K562 (cell line): ENCODE data around the gene VPS35L. TPM values are rescaled to one million over a fixed set of nuclear protein-coding genes. Genes with fewer than 3 reads are reported as not detected.

Experiments
- ATAC-seq: fragments of 200-7000 bp; cut with Tn5 transposase; 3 replicates; pipeline ENCODE4 v1.9.1; 2020; ENCODE audit warnings: moderate library complexity
- BruUV-seq: library from RNA; stranded (reverse); fragments of 400-500 nt; replicated peaks from 2 replicates; lab custom pipeline; 2021; lab: Mats Ljungman, UMichigan
- CTCF ChIA-PET: fragments of 300-600 bp; formaldehyde crosslinking; extraction: SDS; loops from one replicate; lab custom pipeline; 2021; ENCODE audit warnings: low intra/inter-chr PET ratio; lab: Yijun Ruan, JAX
- POLR2A ChIA-PET: fragments of 300-600, 350-650 bp; sonication (Branson Sonifier 250); formaldehyde crosslinking; extraction: SDS; loops from one replicate; lab custom pipeline; 2021; ENCODE audit warnings: antibody characterized with exemption, inconsistent platforms; lab: Yijun Ruan, JAX
- DNase-seq, 4 experiments: peaks; one replicate each; pipeline versions ENCODE4 v3.0.0 to v3.0.0-alpha.2; 2011 to 2018; ENCODE audit warnings: low spot score in 3 of 4, mixed read lengths in 3 of 4; ENCODE audit errors: extremely low read depth in 1 of 4
- FAIRE-seq: peaks from 2 replicates; lab custom pipeline; 2011; peaks lifted over from hg19 to GRCh38; lab: Jason Lieb, UNC
- H2AFZ ChIP-seq: 2 replicates; pipeline ENCODE4 v1.6.0; 2011; ENCODE audit warnings: low read depth, low read length, control low read depth, inconsistent platforms
- H3K27ac ChIP-seq: fragments of 200-600 bp; 3 replicates; pipeline ENCODE4 v1.8.0; 2011; ENCODE audit warnings: low read depth, mild to moderate bottlenecking, control low read depth, inconsistent platforms, low read length, moderate library complexity, mixed read lengths; ENCODE audit errors: extremely low read depth
- H3K27me3 ChIP-seq, 2 experiments: fragments of 300-600 bp in 1 of 2; 2 replicates in 1 of 2; 3 replicates in 1 of 2; pipeline versions ENCODE4 v1.6.0 to v1.8.0; 2011; ENCODE audit warnings: inconsistent platforms in 2 of 2, low read length in 2 of 2, mild to moderate bottlenecking in 1 of 2, mixed read lengths in 1 of 2, moderate library complexity in 1 of 2; ENCODE audit not compliant: control insufficient read depth in 2 of 2, insufficient read depth in 2 of 2
- H3K36me3 ChIP-seq: fragments of 300-600 bp; 3 replicates; pipeline ENCODE4 v1.8.0; 2011; ENCODE audit warnings: mild to moderate bottlenecking, low read length, inconsistent platforms; ENCODE audit not compliant: control insufficient read depth, insufficient read depth
- H3K4me1 ChIP-seq, 2 experiments: fragments of 200-600 bp in 1 of 2; replicated peaks in 1 of 2; 2 replicates in 1 of 2; 3 replicates in 1 of 2; pipeline versions ENCODE4 v1.5.1 to v1.8.0; 2011; ENCODE audit warnings: inconsistent platforms in 2 of 2, low read length in 2 of 2, mild to moderate bottlenecking in 1 of 2, mixed read lengths in 1 of 2, moderate library complexity in 1 of 2; ENCODE audit not compliant: control insufficient read depth in 2 of 2, insufficient read depth in 2 of 2
- H3K4me2 ChIP-seq: 2 replicates; pipeline ENCODE4 v1.6.1; 2011; ENCODE audit warnings: low read length, control low read depth, inconsistent platforms, mixed read lengths; ENCODE audit not compliant: insufficient read depth
- H3K4me3 ChIP-seq: fragments of 200-600 bp; sonication (generic), shearing (Covaris generic); 2 replicates; pipeline ENCODE4 v1.5.1; 2016; ENCODE audit warnings: control low read depth, inconsistent platforms
- H3K79me2 ChIP-seq: fragments of 200-600 bp; 3 replicates; pipeline ENCODE4 v1.8.0; 2011; ENCODE audit warnings: low read length, inconsistent platforms; ENCODE audit not compliant: control insufficient read depth, insufficient read depth
- H3K9ac ChIP-seq, 2 experiments: 2 replicates each; pipeline versions ENCODE4 v1.6.0 to v1.6.1; 2011; ENCODE audit warnings: low read depth in 2 of 2, low read length in 2 of 2, control low read depth in 1 of 2, inconsistent platforms in 1 of 2, mild to moderate bottlenecking in 1 of 2, mixed read lengths in 1 of 2; ENCODE audit not compliant: insufficient read depth in 1 of 2
- H3K9me1 ChIP-seq: one replicate; pipeline ENCODE4 v1.6.0; 2011; ENCODE audit warnings: inconsistent platforms, mild to moderate bottlenecking, low read length, moderate library complexity; ENCODE audit not compliant: control insufficient read depth, insufficient read depth
- H3K9me3 ChIP-seq: replicated peaks from 2 replicates; pipeline ENCODE4 v1.5.1; 2011; ENCODE audit warnings: low read depth, low read length, inconsistent platforms; ENCODE audit not compliant: control insufficient read depth, insufficient read depth
- H4K20me1 ChIP-seq: replicated peaks from 2 replicates; pipeline ENCODE4 v1.6.1; 2011; ENCODE audit warnings: low read length, inconsistent platforms, mixed read lengths; ENCODE audit not compliant: control insufficient read depth, insufficient read depth
- ARID1B ChIP-seq: fragments of 450-650 bp; IDR thresholded peaks from 2 replicates; pipeline ENCODE4 v1.6.1; 2016; ENCODE audit warnings: antibody characterized with exemption, mild to moderate bottlenecking, inconsistent platforms
- CBFA2T3 ChIP-seq: fragments of 450-650 bp; IDR thresholded peaks from 2 replicates; pipeline ENCODE4 v1.6.1; 2017
- NCOR1 ChIP-seq: fragments of 450-650 bp; IDR thresholded peaks from 2 replicates; pipeline ENCODE4 v1.6.1; 2016; ENCODE audit warnings: mild to moderate bottlenecking, moderate library complexity
- NFIC ChIP-seq: fragments of 450-650 bp; IDR thresholded peaks from 2 replicates; pipeline ENCODE4 v1.6.1; 2017; ENCODE audit warnings: mild to moderate bottlenecking, inconsistent platforms
- POLR2AphosphoS5 ChIP-seq: IDR thresholded peaks from 2 replicates; pipeline ENCODE4 v1.6.1; 2011; ENCODE audit warnings: mild to moderate bottlenecking, low read depth, low read length, moderate library complexity; ENCODE audit not compliant: control insufficient read depth, insufficient read depth
- RNF2 ChIP-seq: sonication (generic); IDR thresholded peaks from 2 replicates; pipeline ENCODE4 v1.6.1; 2016
- SMARCA4 ChIP-seq: fragments of 450-650 bp; IDR thresholded peaks from 2 replicates; pipeline ENCODE4 v1.6.1; 2016
- SMARCE1 ChIP-seq: fragments of 450-650 bp; IDR thresholded peaks from 2 replicates; pipeline ENCODE4 v1.7.1; 2016; ENCODE audit warnings: mild to moderate bottlenecking
- SOX6 ChIP-seq: fragments of 450-650 bp; IDR thresholded peaks from 2 replicates; pipeline ENCODE4 v1.6.1; 2014; ENCODE audit warnings: mild to moderate bottlenecking
- TAL1 ChIP-seq: fragments of 450-650 bp; IDR thresholded peaks from 2 replicates; pipeline ENCODE4 v1.6.1; 2016; ENCODE audit warnings: mild to moderate bottlenecking
- TCF3 ChIP-seq: sonication (generic); formaldehyde crosslinking; IDR thresholded peaks from 2 replicates; pipeline ENCODE4 v1.4.0; 2020; ENCODE audit warnings: mild to moderate bottlenecking, missing genetic modification reagents
- TEAD4 ChIP-seq, 2 experiments: sonication (generic) in 1 of 2; formaldehyde crosslinking in 1 of 2; IDR thresholded peaks; 2 replicates each; pipeline versions ENCODE4 v1.6.1 to v1.8.0; 2012 to 2022; ENCODE audit warnings: borderline replicate concordance in 1 of 2, inconsistent platforms in 1 of 2, low read length in 1 of 2, mild to moderate bottlenecking in 1 of 2, missing genetic modification reagents in 1 of 2
- ZNF785 ChIP-seq: fragments of 250-450 bp; sonication (Bioruptor Pico); IDR thresholded peaks from 2 replicates; pipeline ENCODE4 v1.4.0; 2020; ENCODE audit warnings: mild to moderate bottlenecking
- WGBS: fragments of 100-300 bp; shearing (Covaris generic); methylation state at CpG from one replicate; pipeline ENCODE4 v1.1.6; 2016; ENCODE audit warnings: low coverage, mixed read lengths; ENCODE audit not compliant: insufficient coverage; ENCODE audit errors: missing lambda C conversion rate; 5-methylcytosine and 5-hydroxymethylcytosine counted together
- in situ Hi-C: fragments of 300-500 bp; cut with MboI; formaldehyde crosslinking; loops from 4 replicates; pipeline ENCODE4 v1.15.0; 2018; ENCODE audit warnings: inconsistent platforms, mixed read lengths
- intact Hi-C: fragments of 100-400 bp; cut with micrococcal nuclease; formaldehyde crosslinking; loops from 2 replicates; pipeline ENCODE4 v1.14.2; 2022
- polyA plus RNA-seq, 8 experiments: library from polyadenylated mRNA; depleted of rRNA in 4 of 8; stranded (reverse) in 5 of 8; unstranded in 3 of 8; fragments of >200 nt; fragmentation: Nextera tagmentation in 2 of 8; fragmentation: Illumina TruSeq in 1 of 8; extraction: Ambion mirVana in 2 of 8; extraction: Trizol in 1 of 8; gene quantifications; 2 replicates each; pipeline versions ENCODE4 v1.2.1 to v1.2.3, GENCODE V29; 2011 to 2014; ENCODE audit warnings: inconsistent platforms in 1 of 8, missing spikeins in 1 of 8
- total RNA-seq, 7 experiments: library from RNA; depleted of rRNA in 6 of 7; stranded (reverse); fragments of >200 nt in 6 of 7; fragmentation: Illumina TruSeq in 2 of 7; extraction: Trizol in 2 of 7; gene quantifications; 2 replicates each; pipeline versions ENCODE4 v1.2.1 to v1.2.3, GENCODE V29; 2011 to 2021; ENCODE audit warnings: low replicate concordance in 1 of 7
- TF ChIP-seq, protein P1 (sequence below), 2 experiments: fragments of 450-650 bp; IDR thresholded peaks; 2 replicates each; pipeline ENCODE4 v1.6.1; 2016
- TF ChIP-seq, protein P2 (sequence below): fragments of 250-450 bp; sonication (Bioruptor Pico); IDR thresholded peaks from 2 replicates; pipeline ENCODE4 v1.8.0; 2021; ENCODE audit warnings: mild to moderate bottlenecking, moderate library complexity
- TF ChIP-seq, protein P3 (sequence below): fragments of 450-650 bp; IDR thresholded peaks from 2 replicates; pipeline ENCODE4 v1.6.1; 2016; ENCODE audit warnings: borderline replicate concordance

The VPS35L gene
- total and polyA plus RNA-seq, 9 of the 15 experiments (the other 6 are each of a cell fraction or from before 2014, with no cell fraction given) = 10.2 to 30.4 (median 20.1) TPM

DNA sequence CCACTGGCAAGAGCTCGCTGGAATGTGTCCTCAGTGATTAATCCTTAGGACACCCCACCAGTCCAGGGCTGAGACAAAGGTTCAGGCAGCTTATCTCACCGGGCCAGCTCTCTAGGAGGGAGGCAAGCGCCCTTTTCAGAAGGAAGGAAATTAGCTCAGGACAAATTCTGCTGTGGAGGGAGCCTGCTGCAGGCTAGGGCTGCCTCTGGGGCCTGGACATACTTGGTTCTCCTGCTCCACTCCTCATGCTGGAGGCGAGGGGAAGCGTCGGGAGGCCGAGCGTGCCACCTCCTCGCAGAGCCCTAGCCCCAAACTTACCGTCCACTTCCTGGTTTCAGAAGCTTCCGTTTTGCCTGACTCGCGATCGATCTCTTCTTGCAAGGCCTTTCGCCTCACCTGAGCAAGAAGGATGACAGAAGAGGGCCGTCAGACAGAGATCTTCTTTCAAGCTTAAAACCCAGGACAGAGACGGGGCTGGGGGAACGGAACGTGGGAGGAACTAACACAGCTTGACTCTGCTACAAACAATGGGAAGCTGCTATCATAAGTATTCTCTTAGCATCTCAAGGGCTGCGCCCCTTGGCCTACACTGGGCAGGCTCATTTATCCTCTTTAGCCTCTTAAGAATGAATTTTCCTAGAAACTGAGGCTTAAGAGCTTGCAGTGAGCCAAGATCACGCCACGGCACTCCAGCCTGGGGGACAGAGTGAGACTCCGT lies 154.8 kb downstream of the VPS35L start:
- Histone ChIP-seq H3K4me1 (peaks cover 25 to 43% of the 10 kb centered on the region in 2 experiments; a peak in 4 of 5 replicates), H3K9me1 (peaks cover 11% of the 10 kb centered on the region), H3K79me2 (peaks cover 59% of the 10 kb centered on the region), H2AFZ (no peak overlapping the region), H3K36me3 (peaks cover 96% of the 10 kb centered on the region), H4K20me1 (peaks cover 27% of the 10 kb centered on the region), H3K27me3 (no peaks in the 10 kb centered on the region), H3K9ac (peak overlapping the region; percentile 17 to 77; a peak in 3 of 4 replicates), H3K4me3 (no peak overlapping the region), H3K9me3 (no peaks in the 10 kb centered on the region), H3K27ac (peak overlapping the region; percentile 61; the same call in 2 of the 3 replicates), H3K4me2 (peak overlapping the region; percentile 46)
- 62% methylated on average over 22 of the region's 23 CpGs for WGBS
- ATAC-seq (peak; percentile 88), DNase-seq (peak; percentile 29 to 79 (median 54)), FAIRE-seq (peak; percentile 92)
- in situ Hi-C loops = no loop called here
- ChIA-PET CTCF (no interaction called here), POLR2A (interaction anchor here (0.7 to 1.6 kb wide), 6 partner anchors 10 to 689 kb away, joined by 3 to 11 read pairs (median 4); partner anchors contain the start of gene VPS35L)
- BruUV-seq = no TSS peak
- intact Hi-C loops = no loop called here
- no peak for TF ChIP-seq RNF2
- TF ChIP-seq SMARCE1 = peak; percentile 25; the same call in 1 of the 2 replicates
- TF ChIP-seq, protein P1, sequence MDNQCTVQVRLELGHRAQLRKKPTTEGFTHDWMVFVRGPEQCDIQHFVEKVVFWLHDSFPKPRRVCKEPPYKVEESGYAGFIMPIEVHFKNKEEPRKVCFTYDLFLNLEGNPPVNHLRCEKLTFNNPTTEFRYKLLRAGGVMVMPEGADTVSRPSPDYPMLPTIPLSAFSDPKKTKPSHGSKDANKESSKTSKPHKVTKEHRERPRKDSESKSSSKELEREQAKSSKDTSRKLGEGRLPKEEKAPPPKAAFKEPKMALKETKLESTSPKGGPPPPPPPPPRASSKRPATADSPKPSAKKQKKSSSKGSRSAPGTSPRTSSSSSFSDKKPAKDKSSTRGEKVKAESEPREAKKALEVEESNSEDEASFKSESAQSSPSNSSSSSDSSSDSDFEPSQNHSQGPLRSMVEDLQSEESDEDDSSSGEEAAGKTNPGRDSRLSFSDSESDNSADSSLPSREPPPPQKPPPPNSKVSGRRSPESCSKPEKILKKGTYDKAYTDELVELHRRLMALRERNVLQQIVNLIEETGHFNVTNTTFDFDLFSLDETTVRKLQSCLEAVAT (IDR thresholded peaks at IDR 0.05) = 0 out of 4 replicates have a peak, but pooled peaks of 1 of the 2 experiments have one; percentile 31
- peak; percentile 60; the same call in 1 of the 2 replicates for TF ChIP-seq TAL1
- TF ChIP-seq ZNF785 (CRISPR knock-in tag) = no peak
- TF ChIP-seq SOX6 = peak; percentile 34; the same call in 1 of the 2 replicates
- peak; percentile 53; the same call in 1 of the 2 replicates for TF ChIP-seq NCOR1
- TF ChIP-seq ARID1B = peak; percentile 81
- TF ChIP-seq, protein P2, sequence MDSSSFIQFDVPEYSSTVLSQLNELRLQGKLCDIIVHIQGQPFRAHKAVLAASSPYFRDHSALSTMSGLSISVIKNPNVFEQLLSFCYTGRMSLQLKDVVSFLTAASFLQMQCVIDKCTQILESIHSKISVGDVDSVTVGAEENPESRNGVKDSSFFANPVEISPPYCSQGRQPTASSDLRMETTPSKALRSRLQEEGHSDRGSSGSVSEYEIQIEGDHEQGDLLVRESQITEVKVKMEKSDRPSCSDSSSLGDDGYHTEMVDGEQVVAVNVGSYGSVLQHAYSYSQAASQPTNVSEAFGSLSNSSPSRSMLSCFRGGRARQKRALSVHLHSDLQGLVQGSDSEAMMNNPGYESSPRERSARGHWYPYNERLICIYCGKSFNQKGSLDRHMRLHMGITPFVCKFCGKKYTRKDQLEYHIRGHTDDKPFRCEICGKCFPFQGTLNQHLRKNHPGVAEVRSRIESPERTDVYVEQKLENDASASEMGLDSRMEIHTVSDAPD (CRISPR knock-in tag) = no peak
- TF ChIP-seq POLR2AphosphoS5 = peak; percentile 43; the same call in 1 of the 2 replicates
- TF ChIP-seq, protein P3, sequence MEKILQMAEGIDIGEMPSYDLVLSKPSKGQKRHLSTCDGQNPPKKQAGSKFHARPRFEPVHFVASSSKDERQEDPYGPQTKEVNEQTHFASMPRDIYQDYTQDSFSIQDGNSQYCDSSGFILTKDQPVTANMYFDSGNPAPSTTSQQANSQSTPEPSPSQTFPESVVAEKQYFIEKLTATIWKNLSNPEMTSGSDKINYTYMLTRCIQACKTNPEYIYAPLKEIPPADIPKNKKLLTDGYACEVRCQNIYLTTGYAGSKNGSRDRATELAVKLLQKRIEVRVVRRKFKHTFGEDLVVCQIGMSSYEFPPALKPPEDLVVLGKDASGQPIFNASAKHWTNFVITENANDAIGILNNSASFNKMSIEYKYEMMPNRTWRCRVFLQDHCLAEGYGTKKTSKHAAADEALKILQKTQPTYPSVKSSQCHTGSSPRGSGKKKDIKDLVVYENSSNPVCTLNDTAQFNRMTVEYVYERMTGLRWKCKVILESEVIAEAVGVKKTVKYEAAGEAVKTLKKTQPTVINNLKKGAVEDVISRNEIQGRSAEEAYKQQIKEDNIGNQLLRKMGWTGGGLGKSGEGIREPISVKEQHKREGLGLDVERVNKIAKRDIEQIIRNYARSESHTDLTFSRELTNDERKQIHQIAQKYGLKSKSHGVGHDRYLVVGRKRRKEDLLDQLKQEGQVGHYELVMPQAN = no peak
- TF ChIP-seq SMARCA4 = peak; percentile 70; the same call in 1 of the 2 replicates
- TF ChIP-seq NFIC = peak; percentile 32; the same call in 1 of the 2 replicates
- peak; percentile 82 for TF ChIP-seq CBFA2T3
- TF ChIP-seq TEAD4 (IDR thresholded peaks at IDR 0.05; ENCODE audit: low read length) = peak; percentile 68
- TF ChIP-seq TEAD4 (CRISPR knock-in tag; IDR thresholded peaks at IDR 0.05; ENCODE audit: borderline replicate concordance) = no peak
- peak; percentile 88 for TF ChIP-seq TCF3
